HG02981 (cell line): ENCODE data around the gene USP48.
"Not testable (repeated sequence)": the region's sequence is repeated elsewhere in the genome, so short reads cannot be mapped to it uniquely, and the experiment has no call there.

Experiments used
- ATAC-seq: cut with Tn5 transposase; IDR thresholded peaks from one replicate; pipeline ENCODE4 v1.9.1; 2021; ENCODE audit warnings: mild to moderate bottlenecking, moderate library complexity; ENCODE audit not compliant: unreplicated experiment

Gene USP48

GRCh38 chr1:21641967-21642739 lies 140.8 kb downstream of the USP48 start:
- ATAC-seq, result no peak

GRCh38 chr1:21641537-21641936 lies 141.4 kb downstream of the USP48 start:
- no peak for ATAC-seq

- ATAC-seq, result no peak
These were observed 141.9 kb downstream of the USP48 start for GRCh38 chr1:21641076-21641475.

- ATAC-seq, result no peak
These were observed 142.3 kb downstream of the USP48 start for GRCh38 chr1:21640653-21641052.

GRCh38 chr1:21639594-21640041 lies 143.3 kb downstream of the USP48 start:
- ATAC-seq, result no peak

GRCh38 chr1:21638531-21639341 lies 144.2 kb downstream of the USP48 start:
- no peak for ATAC-seq

- no peak for ATAC-seq
These were observed 145.4 kb downstream of the USP48 start for GRCh38 chr1:21637514-21637913.

- ATAC-seq, result no peak
These were observed 146.9 kb downstream of the USP48 start for GRCh38 chr1:21636029-21636428.

GRCh38 chr1:21634806-21635535 lies 148.0 kb downstream of the USP48 start:
- ATAC-seq, result no peak

GRCh38 chr1:21633992-21634805 lies 148.8 kb downstream of the USP48 start:
- no peak for ATAC-seq

- no peak for ATAC-seq
These were observed 149.7 kb downstream of the USP48 start for GRCh38 chr1:21633141-21633755.

- no peak for ATAC-seq
These were observed 150.7 kb downstream of the USP48 start for GRCh38 chr1:21631944-21632887.

GRCh38 chr1:21631590-21631943 lies 151.4 kb downstream of the USP48 start:
- not testable (repeated sequence) for ATAC-seq

- ATAC-seq, result no peak
These were observed 152.2 kb downstream of the USP48 start for GRCh38 chr1:21630571-21631343.

- no peak for ATAC-seq
These were observed 153.0 kb downstream of the USP48 start for GRCh38 chr1:21629971-21630370.

- ATAC-seq, result no peak
These were observed 154.1 kb downstream of the USP48 start for GRCh38 chr1:21628798-21629393.
